EH (cell line): Measurements from ENCODE around the gene RBCK1.

Source experiments
- DNase-seq: peaks from one replicate; pipeline ENCODE4 v3.0.0-alpha.2; 2015; ENCODE audit warnings: low read depth

Gene RBCK1

DNA sequence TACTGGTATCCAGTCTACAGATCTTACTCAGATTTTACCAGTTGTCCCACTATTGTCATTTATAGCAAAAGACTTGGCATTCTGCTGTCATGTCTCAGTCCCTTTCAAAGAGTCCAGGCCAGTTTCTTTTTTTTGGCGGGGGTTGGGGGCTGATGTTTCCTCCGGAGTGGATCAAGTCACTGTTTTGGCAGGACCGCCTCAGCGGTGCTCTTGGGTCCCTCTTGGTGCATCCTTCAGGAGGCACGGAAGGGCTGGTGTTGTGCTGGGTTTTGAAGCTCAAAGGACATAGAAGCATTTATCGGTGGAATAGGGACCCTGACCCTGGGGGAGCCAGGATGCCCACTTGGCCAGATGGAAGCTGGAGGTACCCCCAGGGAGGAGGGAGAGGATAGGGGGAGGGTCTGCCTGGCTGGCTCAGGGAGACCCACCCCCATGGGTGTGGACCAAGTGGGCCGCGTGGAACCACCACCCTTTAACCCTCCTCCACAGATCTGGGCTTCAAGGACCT lies 10.8 kb downstream of the RBCK1 start:
- no peak for DNase-seq

GRCh38 chr20:419556-420165 lies 11.6 kb downstream of the RBCK1 start:
- no peak for DNase-seq

- no peak for DNase-seq
Observed at GRCh38 chr20:420166-420620, 12.1 kb downstream of the RBCK1 start.

- no peak for DNase-seq
Observed at GRCh38 chr20:420721-421574, 12.8 kb downstream of the RBCK1 start.

- no peak for DNase-seq
Observed at GRCh38 chr20:421685-422250, 13.7 kb downstream of the RBCK1 start.

DNA sequence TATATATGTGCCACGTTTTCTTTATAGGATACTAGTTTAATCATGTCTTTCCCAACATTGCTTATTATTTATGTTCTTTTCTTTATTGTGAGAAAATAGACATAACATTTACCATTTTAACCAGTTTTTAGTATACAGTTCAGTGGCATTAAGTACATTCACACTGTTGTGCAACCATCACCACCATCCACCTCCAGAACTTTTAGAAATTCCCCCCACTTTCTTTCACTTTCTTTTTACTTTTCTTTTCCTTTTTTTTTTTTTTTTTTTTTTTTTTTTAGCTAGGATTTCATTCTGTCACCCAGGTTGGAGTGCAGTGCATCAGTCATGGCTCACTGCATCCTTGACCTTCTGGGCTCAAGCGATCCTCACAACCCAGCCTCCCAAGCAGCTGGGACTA lies 18.5 kb downstream of the RBCK1 start:
- no peak for DNase-seq

GRCh38 chr20:427401-427800 lies 19.3 kb downstream of the RBCK1 start:
- DNase-seq, result no peak

- DNase-seq, result no peak
Observed at GRCh38 chr20:427849-428657, 20.0 kb downstream of the RBCK1 start.

GRCh38 chr20:428658-429200 lies 20.6 kb downstream of the RBCK1 start:
- DNase-seq, result no peak

DNA sequence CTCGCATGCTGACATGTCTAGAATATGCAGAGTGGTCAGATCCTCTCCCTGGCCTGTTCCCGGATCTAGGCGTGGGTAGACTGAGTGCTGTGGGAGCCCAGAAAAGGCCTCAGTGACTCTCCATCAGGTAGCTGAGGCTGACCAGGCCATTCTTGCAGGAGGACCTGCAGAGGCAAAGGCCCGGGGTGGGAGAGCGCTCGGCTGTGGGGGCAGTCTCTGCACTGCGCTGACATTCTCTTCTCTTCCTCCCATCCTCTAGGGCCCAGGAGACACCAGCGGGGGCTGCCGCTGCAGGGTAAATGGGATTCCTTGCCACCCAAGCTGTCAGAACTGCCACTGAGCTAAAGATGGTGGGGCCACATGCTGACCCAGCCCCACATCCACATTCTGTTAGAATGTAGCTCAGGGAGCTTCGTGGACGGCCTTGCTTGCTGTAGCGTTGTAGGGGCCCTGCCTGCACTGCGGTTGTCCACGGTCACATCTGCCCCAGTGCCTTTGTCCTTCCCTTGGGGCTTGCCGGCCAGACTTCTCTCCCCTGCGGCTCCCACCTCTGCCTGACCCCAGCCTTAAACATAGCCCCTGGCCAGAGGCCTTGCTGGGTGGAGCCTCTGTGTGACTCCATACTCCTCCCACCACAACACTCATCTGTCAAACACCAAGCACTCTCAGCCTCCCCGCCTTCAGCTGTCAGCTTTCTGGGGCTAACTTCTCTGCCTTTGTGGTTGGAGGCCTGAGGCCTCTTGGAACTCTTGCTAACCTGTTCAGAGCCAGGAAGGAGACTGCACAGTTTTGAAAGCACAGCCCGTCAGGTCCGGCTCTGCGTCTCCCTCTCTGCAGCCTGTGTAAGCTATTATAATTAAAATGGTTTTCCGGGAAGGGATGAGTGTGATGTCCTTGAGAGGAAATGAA lies 22.2 kb downstream of the RBCK1 start:
- DNase-seq, result peak; percentile 13

- peak; percentile 67 for DNase-seq
Observed at GRCh38 chr20:431012-431904, 23.2 kb downstream of the RBCK1 start.

- DNase-seq, result no peak
Observed at GRCh38 chr20:432208-432607, 24.1 kb downstream of the RBCK1 start.

DNA sequence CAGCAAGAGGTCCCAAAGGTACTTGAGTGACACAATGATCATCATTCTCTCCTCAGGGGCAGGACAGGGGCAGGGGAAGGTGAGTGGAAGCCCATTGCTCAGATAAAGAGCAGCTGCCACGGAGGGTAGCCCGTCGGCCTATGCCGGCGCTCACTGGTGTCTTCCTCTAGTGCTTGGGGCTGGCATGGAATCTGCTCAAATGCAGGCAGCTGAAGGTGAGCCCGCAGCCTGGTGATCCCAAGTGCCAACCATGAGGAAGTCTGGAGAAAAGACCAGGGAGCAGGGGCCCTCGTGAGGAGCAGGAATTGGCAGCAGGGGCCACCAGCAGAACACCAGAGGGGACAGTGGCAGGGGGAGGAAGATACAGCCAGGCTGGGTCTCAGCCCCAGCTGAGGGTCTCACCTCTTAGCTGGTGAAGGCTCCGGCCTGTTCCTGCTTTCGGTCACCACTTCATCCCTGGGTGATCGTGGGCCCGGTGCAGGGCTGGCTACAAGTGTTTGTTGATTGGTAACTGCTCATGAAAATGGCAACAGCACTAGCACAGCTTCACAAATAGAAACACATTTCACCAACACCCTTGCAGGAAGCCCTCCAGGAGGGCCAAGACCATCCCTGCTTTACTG lies 24.7 kb downstream of the RBCK1 start:
- DNase-seq, result no peak

DNA sequence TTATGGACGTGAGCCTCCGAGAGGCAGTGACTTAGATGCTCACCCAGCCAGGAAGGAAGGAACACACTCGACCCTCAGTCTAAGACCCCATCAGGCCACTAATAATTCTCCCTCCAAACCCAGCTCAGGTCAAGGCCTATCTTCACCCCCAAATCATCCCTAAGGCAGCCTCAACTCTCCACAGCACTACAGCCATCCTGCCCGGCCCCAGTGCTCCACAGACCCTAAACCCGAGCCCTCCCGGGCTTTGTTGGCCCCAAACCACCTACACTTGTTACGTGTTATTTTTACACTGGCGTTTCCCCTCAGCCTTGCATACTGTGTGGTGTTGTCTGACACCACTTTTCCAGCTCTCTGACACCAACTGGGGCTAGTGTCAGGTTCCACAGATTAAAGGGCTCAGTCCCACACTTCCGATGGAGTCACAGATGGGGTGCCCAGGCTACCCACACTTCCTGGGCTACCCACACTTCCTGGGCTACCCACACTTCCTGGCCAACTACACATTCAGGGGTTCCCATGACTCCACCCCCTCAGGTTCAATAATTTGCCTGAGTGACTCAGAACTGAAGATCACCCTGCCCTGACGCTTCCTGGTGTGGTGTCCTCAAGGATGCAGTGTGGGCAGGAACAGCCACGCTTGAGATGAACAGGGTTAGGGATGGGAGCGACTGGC lies 25.3 kb downstream of the RBCK1 start:
- DNase-seq, result peak; percentile 19

DNA sequence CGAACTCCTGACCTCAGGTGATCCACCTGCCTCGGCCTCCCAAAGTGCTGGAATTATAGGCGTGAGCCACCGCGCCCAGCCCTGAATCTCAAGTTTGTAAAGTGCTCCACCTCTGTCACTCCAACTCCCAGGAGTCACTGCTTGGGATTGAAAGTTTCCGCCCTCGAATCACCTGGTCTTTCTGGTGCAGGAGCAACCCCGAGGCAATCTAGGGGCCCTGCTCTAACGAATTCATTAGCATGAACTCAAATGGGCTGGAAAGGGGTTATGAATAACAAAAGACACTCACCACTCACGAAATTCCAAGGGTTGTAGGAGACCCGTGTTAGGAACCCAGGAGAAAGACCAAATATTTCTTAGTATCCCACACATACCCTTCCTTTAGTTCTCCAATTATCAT lies 26.1 kb downstream of the RBCK1 start:
- DNase-seq, result no peak

DNA sequence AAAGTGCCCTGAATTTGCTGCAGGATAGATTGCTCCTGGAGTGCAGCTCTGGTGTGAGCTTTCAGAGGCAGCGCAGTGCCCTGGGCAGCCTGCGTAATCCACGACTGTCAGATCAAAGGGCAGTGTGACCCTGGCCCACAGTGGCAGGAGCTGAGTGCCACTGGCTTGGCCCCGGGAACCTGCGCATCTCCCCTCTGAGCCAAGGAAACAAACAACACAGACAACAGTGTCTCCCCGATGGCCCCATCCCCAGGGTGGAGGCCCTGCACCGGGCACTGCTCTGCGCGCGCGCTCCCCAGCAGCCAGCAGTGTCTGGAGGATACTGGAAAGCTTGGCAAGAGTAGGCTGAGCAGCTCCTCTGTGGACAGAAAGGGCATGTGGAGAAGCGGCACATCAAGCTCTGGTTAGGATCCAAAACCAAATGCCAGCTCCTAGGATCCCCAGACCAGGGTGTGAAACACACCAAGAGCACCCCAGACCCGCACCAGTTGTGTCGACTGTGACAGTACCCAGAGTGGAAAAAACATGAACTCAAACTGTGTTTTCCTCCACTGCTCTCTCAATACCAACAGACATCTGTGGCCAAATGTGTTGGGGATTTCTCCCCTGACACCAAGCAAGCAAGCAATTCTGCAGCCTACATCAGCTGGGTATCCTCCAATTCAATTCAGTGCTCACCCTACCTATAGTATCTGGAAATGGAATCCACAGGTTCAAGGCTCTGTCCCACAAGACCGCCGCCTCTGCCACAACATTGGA lies 26.7 kb downstream of the RBCK1 start:
- no peak for DNase-seq

GRCh38 chr20:435558-435957 lies 27.5 kb downstream of the RBCK1 start:
- no peak for DNase-seq

DNA sequence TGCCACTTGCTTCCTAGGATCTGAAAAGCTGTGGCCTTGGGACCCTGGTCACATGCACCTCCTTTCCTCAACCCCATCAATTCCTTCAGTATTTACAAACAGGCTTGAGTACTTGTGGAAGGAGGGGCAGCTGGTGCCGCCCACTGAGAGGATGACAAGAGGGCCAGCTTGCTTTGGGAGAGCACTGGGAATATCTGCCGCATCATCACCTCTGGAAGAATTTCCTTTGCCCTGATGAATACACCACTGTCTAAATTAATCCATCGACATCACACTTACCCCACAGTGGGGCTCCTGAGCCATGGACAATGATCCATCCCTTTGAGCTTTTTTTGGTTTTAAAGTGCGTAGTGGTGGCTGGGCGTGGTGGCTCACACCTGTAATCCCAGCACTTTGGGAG lies 28.4 kb downstream of the RBCK1 start:
- DNase-seq, result no peak
